Kidney (tissue), 14 donors: ENCODE data around the gene TAOK1. TPM values are rescaled to one million over a fixed set of nuclear protein-coding genes. Genes with fewer than 3 reads are reported as not detected.
A peak's percentile ranks its signal among the peaks of the same experiment; 100 is the strongest.

ENCODE experiments used
- DNase-seq, 5 donors: peaks; one replicate each; pipeline ENCODE4 v3.0.0-alpha.2; 2013 to 2020
- FAIRE-seq: peaks from 2 replicates; lab custom pipeline; 2012; peaks lifted over from hg19 to GRCh38; lab: Jason Lieb, UNC
- H3K27ac ChIP-seq, 2 donors: one replicate each; pipeline ENCODE4 v1.7.0; 2013; ENCODE audit warnings: low read depth in 2 of 2, low read length in 2 of 2, inconsistent platforms in 1 of 2
- H3K27me3 ChIP-seq: one replicate; pipeline ENCODE4 v1.7.1; 2013; ENCODE audit warnings: low read length, inconsistent platforms; ENCODE audit not compliant: control insufficient read depth, insufficient read depth
- H3K36me3 ChIP-seq, 3 donors: one replicate each; pipeline versions ENCODE4 v1.7.0 to v1.7.1; 2013; ENCODE audit warnings: low read length in 3 of 3, control low read depth in 1 of 3, inconsistent platforms in 1 of 3; ENCODE audit not compliant: insufficient read depth in 3 of 3, control insufficient read depth in 2 of 3
- H3K4me1 ChIP-seq, 3 donors: one replicate each; pipeline versions ENCODE4 v1.7.0 to v1.7.1; 2013; ENCODE audit warnings: low read length in 3 of 3, inconsistent platforms in 1 of 3, low read depth in 1 of 3; ENCODE audit not compliant: control insufficient read depth in 2 of 3, insufficient read depth in 2 of 3
- H3K4me3 ChIP-seq, 3 donors: one replicate each; pipeline versions ENCODE4 v1.7.0 to v1.8.1; 2013; ENCODE audit warnings: low read length in 3 of 3, control low read depth in 1 of 3, inconsistent platforms in 1 of 3
- H3K9ac ChIP-seq, 3 donors: one replicate each; pipeline versions ENCODE4 v1.7.0 to v1.7.1; 2013; ENCODE audit warnings: low read length in 3 of 3, control low read depth in 1 of 3, inconsistent platforms in 1 of 3
- H3K9me3 ChIP-seq, 3 donors: one replicate each; pipeline versions ENCODE4 v1.7.0 to v1.7.1; 2013; ENCODE audit warnings: low read length in 3 of 3, control low read depth in 1 of 3, inconsistent platforms in 1 of 3; ENCODE audit not compliant: control insufficient read depth in 2 of 3, insufficient read depth in 1 of 3
- CTCF ChIP-seq: IDR thresholded peaks from 3 replicates; pipeline ENCODE4 v1.5.1; 2012; ENCODE audit warnings: mild to moderate bottlenecking, moderate library complexity, borderline replicate concordance; ENCODE audit not compliant: insufficient read depth; ENCODE audit errors: extremely low read depth
- intact Hi-C: fragments of 100-400 bp; cut with DNase I; formaldehyde crosslinking; loops from one replicate; pipeline ENCODE4 v1.11.1; 2022
- polyA plus RNA-seq: library from polyadenylated mRNA; stranded (reverse); fragments of 350-450 nt; fragmentation: Illumina TruSeq; extraction: RNeasy Lipid Tissue Mini Kit (QIAGEN cat#74804); gene quantifications from one replicate; pipeline ENCODE4 v1.2.3, GENCODE V29; 2014; ENCODE audit warnings: low read depth, low replicate concordance; ENCODE audit not compliant: insufficient read depth
- total RNA-seq: library from RNA; stranded (reverse); fragmentation: NEBNext Ultra II Directional; extraction: Animal tissue kit (Norgen Biotek cat#: 25700); gene quantifications from one replicate; pipeline ENCODE4 v1.2.1, GENCODE V29; 2021
- donor health status: control.
- donor health status: control.
- donor health status: control.
- donor health status: control.
- donor health status: control.
- donor health status: DM: yes; HTN: yes; CAD: no.
- donor health status: Normal renal cell carcinoma (clear cell type).

Gene TAOK1
- total and polyA plus RNA-seq, 2 donors from 2014 or later: 5.0 to 74.9 TPM

GRCh38 chr17:29579866-29580771 lies 190.0 kb downstream of the TAOK1 start:
- Histone ChIP-seq H3K27me3 (no peaks in the 10 kb centered on the region), H3K4me3 (no peak overlapping the region), H3K36me3 (peaks cover 0 to 19% (median 18%) of the 10 kb centered on the region in 3 donors), H3K27ac (no peak overlapping the region), H3K9me3 (no peaks in the 10 kb centered on the region), H3K9ac (no peak overlapping the region), H3K4me1 (peaks cover 0 to 7% (median 5%) of the 10 kb centered on the region in 3 donors)
- DNase-seq (peak; percentile 84 to 93 (median 89)), FAIRE-seq (no peak)
- peak; percentile 91 for TF ChIP-seq CTCF
- intact Hi-C loops: no loop called here

GRCh38 chr17:29581583-29582253 lies 191.6 kb downstream of the TAOK1 start:
- Histone ChIP-seq H3K4me3 (no peak overlapping the region), H3K9ac (no peak overlapping the region), H3K36me3 (peaks cover 0 to 15% (median 8%) of the 10 kb centered on the region in 3 donors), H3K9me3 (no peaks in the 10 kb centered on the region), H3K4me1 (peaks cover 0 to 14% (median 5%) of the 10 kb centered on the region in 3 donors), H3K27ac (no peak overlapping the region), H3K27me3 (no peaks in the 10 kb centered on the region)
- no peak for FAIRE-seq
- DNase-seq: peak in 2 of 5 donors; percentile 55 to 73
- no peak for TF ChIP-seq CTCF
- intact Hi-C loops: no loop called here

GRCh38 chr17:29582254-29582765 lies 192.1 kb downstream of the TAOK1 start:
- H3K9me3 ChIP-seq: no peaks in the 10 kb centered on the region
- DNase-seq (peak in 1 of 5 donors; percentile 29), FAIRE-seq (no peak)
- H3K4me3 ChIP-seq: no peak overlapping the region
- peaks cover 0 to 19% (median 5%) of the 10 kb centered on the region in 3 donors for H3K4me1 ChIP-seq
- no peak for TF ChIP-seq CTCF
- H3K27ac ChIP-seq: no peak overlapping the region
- no peaks in the 10 kb centered on the region for H3K27me3 ChIP-seq
- peaks cover 0 to 15% (median 8%) of the 10 kb centered on the region in 3 donors for H3K36me3 ChIP-seq
- no peak overlapping the region for H3K9ac ChIP-seq
- intact Hi-C loops: no loop called here
